Transverse colon (tissue), 4 donors: Measurements from ENCODE around the gene EML3.

Experiments
- CTCF ChIP-seq, 5 experiments: fragments of 200-600 bp in 3 of 5; fragments of 450-650 bp in 2 of 5; sonication (generic) in 3 of 5; IDR thresholded peaks; 1 replicate in 2 of 5; 2 replicates in 3 of 5; pipeline ENCODE4 v1.5.1; 2016 to 2017; ENCODE audit warnings: antibody characterized with exemption in 5 of 5, inconsistent platforms in 3 of 5, mild to moderate bottlenecking in 2 of 5, moderate library complexity in 1 of 5
- EP300 ChIP-seq: sonication (generic); formaldehyde crosslinking; IDR thresholded peaks from one replicate; pipeline ENCODE4 v1.6.1; 2017; ENCODE audit warnings: antibody characterized with exemption, low read depth
- POLR2A ChIP-seq: fragments of 450-650 bp; IDR thresholded peaks from one replicate; pipeline ENCODE4 v1.6.1; 2016; ENCODE audit warnings: antibody characterized with exemption, mild to moderate bottlenecking, moderate library complexity
- POLR2AphosphoS5 ChIP-seq, 3 donors: sonication (generic); formaldehyde crosslinking; IDR thresholded peaks; one replicate each; pipeline ENCODE4 v1.6.1; 2016; ENCODE audit warnings: antibody characterized with exemption in 3 of 3

- TF ChIP-seq POLR2A = no peak
- no peak for TF ChIP-seq POLR2AphosphoS5 (IDR thresholded peaks at IDR 0.05)
- TF ChIP-seq CTCF (IDR thresholded peaks at IDR 0.05) = no peak
- TF ChIP-seq EP300 = no peak
These were observed 46.3 kb downstream of the EML3 start for GRCh38 chr11:62566247-62566646.
